Ishikawa (cell line): ENCODE measurements around the gene DTNBP1.

Experiments
- CEBPB ChIP-seq: IDR thresholded peaks from 2 replicates; pipeline ENCODE4 v1.6.1; 2012
- CREB1 ChIP-seq: IDR thresholded peaks from 2 replicates; pipeline ENCODE4 v1.6.1; 2012; ENCODE audit warnings: low read depth
- EGR1 ChIP-seq: IDR thresholded peaks from 2 replicates; pipeline ENCODE4 v1.6.1; 2012
- EP300 ChIP-seq: IDR thresholded peaks from 2 replicates; pipeline ENCODE4 v1.6.1; 2012; ENCODE audit warnings: borderline replicate concordance
- FOXM1 ChIP-seq: IDR thresholded peaks from 2 replicates; pipeline ENCODE4 v1.6.1; 2012; ENCODE audit warnings: low read depth, borderline replicate concordance
- MAX ChIP-seq: IDR thresholded peaks from 2 replicates; pipeline ENCODE4 v1.6.1; 2012
- NFIC ChIP-seq: IDR thresholded peaks from 2 replicates; pipeline ENCODE4 v1.6.1; 2012
- RAD21 ChIP-seq: IDR thresholded peaks from 2 replicates; pipeline ENCODE4 v1.6.1; 2012; ENCODE audit warnings: low read depth
- REST ChIP-seq: IDR thresholded peaks from 2 replicates; pipeline ENCODE4 v1.6.1; 2012; ENCODE audit warnings: low read depth, mild to moderate bottlenecking
- TAF1 ChIP-seq: IDR thresholded peaks from 2 replicates; pipeline ENCODE4 v1.6.1; 2012; ENCODE audit warnings: low read depth, mild to moderate bottlenecking
- TCF12 ChIP-seq: IDR thresholded peaks from 2 replicates; pipeline ENCODE4 v1.6.1; 2012; ENCODE audit warnings: low read depth
- TEAD4 ChIP-seq: IDR thresholded peaks from 2 replicates; pipeline ENCODE4 v1.6.1; 2012
- USF1 ChIP-seq: IDR thresholded peaks from 2 replicates; pipeline ENCODE4 v1.6.1; 2012
- YY1 ChIP-seq: IDR thresholded peaks from 2 replicates; pipeline ENCODE4 v1.6.1; 2012; ENCODE audit warnings: low read depth
- ZBTB7A ChIP-seq: IDR thresholded peaks from 2 replicates; pipeline ENCODE4 v1.6.1; 2012; ENCODE audit warnings: low read depth

Gene DTNBP1

GRCh38 chr6:15480525-15480924 lies 182.3 kb downstream of the DTNBP1 start:
- no peak for TF ChIP-seq ZBTB7A
- no peak for TF ChIP-seq MAX
- TF ChIP-seq NFIC, result no peak
- TF ChIP-seq USF1, result no peak
- TF ChIP-seq RAD21, result no peak

- TF ChIP-seq NFIC (peak; percentile 21; the same call in 1 of the 2 replicates), USF1 (no peak), TAF1 (no peak)
These were observed 183.1 kb downstream of the DTNBP1 start for GRCh38 chr6:15479761-15480160.

- TF ChIP-seq REST (no peak), FOXM1 (no peak), TAF1 (no peak), TEAD4 (no peak), USF1 (no peak), TCF12 (no peak), CEBPB (no peak), MAX (no peak), EP300 (no peak), EGR1 (no peak), NFIC (no peak), ZBTB7A (no peak), CREB1 (no peak), RAD21 (no peak), YY1 (no peak)
These were observed 185.1 kb downstream of the DTNBP1 start for GRCh38 chr6:15477746-15478145.

- TF ChIP-seq TCF12, result no peak
- no peak for TF ChIP-seq NFIC
- no peak for TF ChIP-seq TEAD4
- no peak for TF ChIP-seq CREB1
- no peak for TF ChIP-seq MAX
- TF ChIP-seq USF1, result no peak
- no peak for TF ChIP-seq ZBTB7A
- TF ChIP-seq YY1, result no peak
- no peak for TF ChIP-seq EP300
- TF ChIP-seq TAF1, result no peak
- TF ChIP-seq CEBPB, result no peak
- no peak for TF ChIP-seq FOXM1
- no peak for TF ChIP-seq RAD21
- no peak for TF ChIP-seq EGR1
- no peak for TF ChIP-seq REST
These were observed 186.0 kb downstream of the DTNBP1 start for GRCh38 chr6:15476631-15477380.

- TF ChIP-seq FOXM1 (no peak), TEAD4 (no peak), RAD21 (no peak), REST (no peak), USF1 (no peak), TAF1 (no peak), EP300 (no peak), EGR1 (no peak), NFIC (no peak), YY1 (no peak), ZBTB7A (no peak), CEBPB (no peak), TCF12 (no peak), MAX (no peak), CREB1 (no peak)
These were observed 187.0 kb downstream of the DTNBP1 start for GRCh38 chr6:15475872-15476271.
